Neutrophil (primary cell): ENCODE results near the gene CTNNBL1.
"Not testable (repeated sequence)": the region's sequence is repeated elsewhere in the genome, so short reads cannot be mapped to it uniquely, and the experiment has no call there.

Source experiments
- H3K27ac ChIP-seq: fragments of 200-600 bp; sonication (generic); 2 replicates; pipeline ENCODE4 v1.5.1; 2016; ENCODE audit warnings: mild to moderate bottlenecking, moderate library complexity
- H3K27me3 ChIP-seq: fragments of 200-600 bp; sonication (generic); 2 replicates; pipeline ENCODE4 v1.6.0; 2016; ENCODE audit warnings: mild to moderate bottlenecking
- H3K36me3 ChIP-seq: fragments of 200-600 bp; sonication (generic); 2 replicates; pipeline ENCODE4 v1.5.1; 2017
- H3K4me1 ChIP-seq, 2 experiments: fragments of 200-600 bp in 1 of 2; sonication (generic) in 1 of 2; 1 replicate in 1 of 2; 2 replicates in 1 of 2; pipeline versions ENCODE4 v1.5.1 to v1.6.1; 2013 to 2016; ENCODE audit warnings: low read depth in 1 of 2, low read length in 1 of 2, mild to moderate bottlenecking in 1 of 2, moderate library complexity in 1 of 2; ENCODE audit not compliant: control insufficient read depth in 1 of 2, insufficient read depth in 1 of 2
- H3K4me3 ChIP-seq, 2 experiments: fragments of 200-600 bp in 1 of 2; sonication (generic) in 1 of 2; 1 replicate in 1 of 2; 2 replicates in 1 of 2; pipeline ENCODE4 v1.5.1; 2013 to 2016; ENCODE audit warnings: low read depth in 1 of 2, low read length in 1 of 2, mild to moderate bottlenecking in 1 of 2, moderate library complexity in 1 of 2
- H3K9me3 ChIP-seq: fragments of 200-600 bp; sonication (generic); 2 replicates; pipeline ENCODE4 v1.5.1; 2016
- CTCF ChIP-seq: fragments of 200-600 bp; sonication (generic); IDR thresholded peaks from 2 replicates; pipeline ENCODE4 v1.5.1; 2016; ENCODE audit warnings: antibody characterized with exemption

The CTNNBL1 gene

GRCh38 chr20:37711001-37711400 lies 17.2 kb downstream of the CTNNBL1 start:
- no peak for TF ChIP-seq CTCF
- Histone ChIP-seq H3K27ac (no peak overlapping the region), H3K36me3 (no peaks in the 10 kb centered on the region), H3K4me1 (peaks cover 13 to 21% of the 10 kb centered on the region in 2 experiments), H3K27me3 (no peaks in the 10 kb centered on the region), H3K4me3 (no peak overlapping the region), H3K9me3 (no peaks in the 10 kb centered on the region)

GRCh38 chr20:37711994-37712964 lies 18.4 kb downstream of the CTNNBL1 start:
- H3K36me3 ChIP-seq, result no peaks in the 10 kb centered on the region
- no peaks in the 10 kb centered on the region for H3K27me3 ChIP-seq
- no peak overlapping the region for H3K4me3 ChIP-seq
- TF ChIP-seq CTCF, result no peak
- no peaks in the 10 kb centered on the region for H3K9me3 ChIP-seq
- peaks cover 13 to 21% of the 10 kb centered on the region in 2 experiments for H3K4me1 ChIP-seq
- H3K27ac ChIP-seq, result no peak overlapping the region

- no peaks in the 10 kb centered on the region for H3K36me3 ChIP-seq
- no peak for TF ChIP-seq CTCF
- H3K27ac ChIP-seq, result no peak overlapping the region
Measured at GRCh38 chr20:37713396-37713795, 19.6 kb downstream of the CTNNBL1 start.

GRCh38 chr20:37714978-37715672 lies 21.3 kb downstream of the CTNNBL1 start:
- H3K27me3 ChIP-seq, result no peaks in the 10 kb centered on the region
- peak overlapping the region; percentile 79 for H3K27ac ChIP-seq
- H3K36me3 ChIP-seq, result no peaks in the 10 kb centered on the region
- H3K9me3 ChIP-seq, result no peaks in the 10 kb centered on the region
- TF ChIP-seq CTCF, result no peak
- H3K4me3 ChIP-seq, result peak overlapping the region; percentile 34 to 42
- peaks cover 13 to 21% of the 10 kb centered on the region in 2 experiments for H3K4me1 ChIP-seq

More at GRCh38 chr20:37713396-37713795, 19.6 kb downstream of the CTNNBL1 start:
- H3K27me3 ChIP-seq, result no peaks in the 10 kb centered on the region
- H3K4me3 ChIP-seq, result no peak overlapping the region
- peaks cover 13 to 21% of the 10 kb centered on the region in 2 experiments for H3K4me1 ChIP-seq
- no peaks in the 10 kb centered on the region for H3K9me3 ChIP-seq

GRCh38 chr20:37721751-37722150 lies 27.9 kb downstream of the CTNNBL1 start:
- Histone ChIP-seq H3K4me3 (no peak overlapping the region), H3K27ac (no peak overlapping the region), H3K4me1 (no peaks in the 10 kb centered on the region), H3K27me3 (no peaks in the 10 kb centered on the region), H3K9me3 (no peaks in the 10 kb centered on the region), H3K36me3 (no peaks in the 10 kb centered on the region)
- TF ChIP-seq CTCF, result no peak

- not testable (repeated sequence) for H3K27ac ChIP-seq, H3K36me3 ChIP-seq, H3K4me3 ChIP-seq, H3K27me3 ChIP-seq, H3K9me3 ChIP-seq, H3K4me1 ChIP-seq
Measured at GRCh38 chr20:37722312-37722711, 28.5 kb downstream of the CTNNBL1 start.
